Measurements from ENCODE around the gene PCIF1.

- no peak for TF ChIP-seq POLR2A (IDR thresholded peaks at IDR 0.05)
- TF ChIP-seq, protein P1, sequence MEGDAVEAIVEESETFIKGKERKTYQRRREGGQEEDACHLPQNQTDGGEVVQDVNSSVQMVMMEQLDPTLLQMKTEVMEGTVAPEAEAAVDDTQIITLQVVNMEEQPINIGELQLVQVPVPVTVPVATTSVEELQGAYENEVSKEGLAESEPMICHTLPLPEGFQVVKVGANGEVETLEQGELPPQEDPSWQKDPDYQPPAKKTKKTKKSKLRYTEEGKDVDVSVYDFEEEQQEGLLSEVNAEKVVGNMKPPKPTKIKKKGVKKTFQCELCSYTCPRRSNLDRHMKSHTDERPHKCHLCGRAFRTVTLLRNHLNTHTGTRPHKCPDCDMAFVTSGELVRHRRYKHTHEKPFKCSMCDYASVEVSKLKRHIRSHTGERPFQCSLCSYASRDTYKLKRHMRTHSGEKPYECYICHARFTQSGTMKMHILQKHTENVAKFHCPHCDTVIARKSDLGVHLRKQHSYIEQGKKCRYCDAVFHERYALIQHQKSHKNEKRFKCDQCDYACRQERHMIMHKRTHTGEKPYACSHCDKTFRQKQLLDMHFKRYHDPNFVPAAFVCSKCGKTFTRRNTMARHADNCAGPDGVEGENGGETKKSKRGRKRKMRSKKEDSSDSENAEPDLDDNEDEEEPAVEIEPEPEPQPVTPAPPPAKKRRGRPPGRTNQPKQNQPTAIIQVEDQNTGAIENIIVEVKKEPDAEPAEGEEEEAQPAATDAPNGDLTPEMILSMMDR (IDR thresholded peaks at IDR 0.05 in 4 of 5, conservative IDR thresholded peaks at IDR 0.05 in 1 of 5) = no peak
These were observed 36.8 kb upstream of the PCIF1 start for GRCh38 chr20:45897692-45898091.

Data from gastrocnemius medialis (tissue), 4 donors.